Astrocyte (in vitro differentiated cells and primary cell): ENCODE measurements around the gene TIMM44. TPM values are rescaled to one million over a fixed set of nuclear protein-coding genes. Genes with fewer than 3 reads are reported as not detected.

Experiments used
- DNase-seq: peaks from one replicate; pipeline ENCODE4 v3.0.0-alpha.2; 2010; ENCODE audit warnings: low read depth
- FAIRE-seq: peaks from 2 replicates; lab custom pipeline; 2011; peaks lifted over from hg19 to GRCh38; lab: Jason Lieb, UNC
- H2AFZ ChIP-seq: 2 replicates; pipeline ENCODE4 v1.6.0; 2012; ENCODE audit warnings: low read depth, low read length, inconsistent platforms
- H3K27ac ChIP-seq: 2 replicates; pipeline ENCODE4 v1.5.1; 2011; ENCODE audit warnings: low read depth, low read length, inconsistent platforms
- H3K27me3 ChIP-seq: 2 replicates; pipeline ENCODE4 v1.6.0; 2011; ENCODE audit warnings: low read length, inconsistent platforms; ENCODE audit not compliant: insufficient read depth
- H3K36me3 ChIP-seq: 2 replicates; pipeline ENCODE4 v1.5.1; 2011; ENCODE audit warnings: low read length, inconsistent platforms; ENCODE audit not compliant: insufficient read depth
- H3K4me1 ChIP-seq: 2 replicates; pipeline ENCODE4 v1.5.1; 2011; ENCODE audit warnings: low read length, inconsistent platforms; ENCODE audit not compliant: insufficient read depth
- H3K4me2 ChIP-seq: 2 replicates; pipeline ENCODE4 v1.6.0; 2012; ENCODE audit warnings: low read length, inconsistent platforms
- H3K4me3 ChIP-seq: 2 replicates; pipeline ENCODE4 v1.5.1; 2011; ENCODE audit warnings: low read depth, mild to moderate bottlenecking, low read length, inconsistent platforms; ENCODE audit not compliant: insufficient read depth
- H3K79me2 ChIP-seq: 2 replicates; pipeline ENCODE4 v1.6.0; 2012; ENCODE audit warnings: mild to moderate bottlenecking, low read length, inconsistent platforms; ENCODE audit not compliant: insufficient read depth
- H3K9ac ChIP-seq: 2 replicates; pipeline ENCODE4 v1.6.0; 2012; ENCODE audit warnings: mild to moderate bottlenecking, low read length, inconsistent platforms
- H3K9me3 ChIP-seq: 2 replicates; pipeline ENCODE4 v1.5.1; 2012; ENCODE audit warnings: low read depth, mild to moderate bottlenecking, low read length, inconsistent platforms; ENCODE audit not compliant: insufficient read depth
- H4K20me1 ChIP-seq: 2 replicates; pipeline ENCODE4 v1.6.0; 2012; ENCODE audit warnings: low read length, inconsistent platforms; ENCODE audit not compliant: insufficient read depth
- H3K27ac Mint-ChIP-seq: one replicate; pipeline ENCODE4 v1.8.0; 2021; ENCODE audit warnings: mild to moderate bottlenecking, mixed read lengths; ENCODE audit not compliant: unreplicated experiment
- H3K27me3 Mint-ChIP-seq: one replicate; pipeline ENCODE4 v1.8.0; 2021; ENCODE audit warnings: low read depth, mixed read lengths; ENCODE audit not compliant: unreplicated experiment
- H3K36me3 Mint-ChIP-seq: one replicate; pipeline ENCODE4 v1.8.0; 2021; ENCODE audit warnings: low read depth, mixed read lengths; ENCODE audit not compliant: unreplicated experiment
- H3K4me1 Mint-ChIP-seq: one replicate; pipeline ENCODE4 v1.8.0; 2021; ENCODE audit warnings: low read depth, mixed read lengths; ENCODE audit not compliant: unreplicated experiment
- H3K4me3 Mint-ChIP-seq: one replicate; pipeline ENCODE4 v1.8.0; 2021; ENCODE audit warnings: mild to moderate bottlenecking, moderate library complexity, mixed read lengths; ENCODE audit not compliant: unreplicated experiment
- H3K9me3 Mint-ChIP-seq: one replicate; pipeline ENCODE4 v1.8.0; 2021; ENCODE audit warnings: mild to moderate bottlenecking, mixed read lengths; ENCODE audit not compliant: unreplicated experiment
- EZH2 ChIP-seq: IDR thresholded peaks from 2 replicates; pipeline ENCODE4 v1.6.1; 2012; ENCODE audit warnings: mild to moderate bottlenecking, low read length, inconsistent platforms; ENCODE audit not compliant: insufficient read depth
- total RNA-seq: library from RNA; stranded (reverse); gene quantifications from 2 replicates; pipeline ENCODE4 v1.2.1, GENCODE V29; 2021
- TF ChIP-seq, protein P1 (sequence below): IDR thresholded peaks from 2 replicates; pipeline ENCODE4 v1.5.1; 2011; ENCODE audit warnings: low read depth, mild to moderate bottlenecking, inconsistent platforms, low read length, moderate library complexity; ENCODE audit not compliant: insufficient read depth

TIMM44 gene
- total RNA-seq, 1 donor from 2014 or later, result 71.1 TPM

GRCh38 chr19:7905859-7906258, 37.6 kb downstream of the TIMM44 start:
- Histone ChIP-seq H3K9me3 (no peaks in the 10 kb centered on the region), H3K36me3 (no peaks in the 10 kb centered on the region), H3K4me2 (peak overlapping the region; percentile 100), H3K79me2 (peaks cover 45% of the 10 kb centered on the region), H3K27me3 (no peaks in the 10 kb centered on the region), H3K27ac (no peak overlapping the region), H3K9ac (no peak overlapping the region), H4K20me1 (peaks cover 49% of the 10 kb centered on the region), H3K4me3 (no peak overlapping the region), H3K4me1 (peaks cover 21% of the 10 kb centered on the region), H2AFZ (no peak overlapping the region)
- H3K4me1 Mint-ChIP-seq, result peaks cover 5% of the 10 kb centered on the region
- H3K36me3 Mint-ChIP-seq, result no peaks in the 10 kb centered on the region
- H3K27ac Mint-ChIP-seq, result no peak overlapping the region
- peaks cover 2% of the 10 kb centered on the region for H3K9me3 Mint-ChIP-seq
- no peak for FAIRE-seq
- no peak for TF ChIP-seq EZH2
- TF ChIP-seq, protein P1, sequence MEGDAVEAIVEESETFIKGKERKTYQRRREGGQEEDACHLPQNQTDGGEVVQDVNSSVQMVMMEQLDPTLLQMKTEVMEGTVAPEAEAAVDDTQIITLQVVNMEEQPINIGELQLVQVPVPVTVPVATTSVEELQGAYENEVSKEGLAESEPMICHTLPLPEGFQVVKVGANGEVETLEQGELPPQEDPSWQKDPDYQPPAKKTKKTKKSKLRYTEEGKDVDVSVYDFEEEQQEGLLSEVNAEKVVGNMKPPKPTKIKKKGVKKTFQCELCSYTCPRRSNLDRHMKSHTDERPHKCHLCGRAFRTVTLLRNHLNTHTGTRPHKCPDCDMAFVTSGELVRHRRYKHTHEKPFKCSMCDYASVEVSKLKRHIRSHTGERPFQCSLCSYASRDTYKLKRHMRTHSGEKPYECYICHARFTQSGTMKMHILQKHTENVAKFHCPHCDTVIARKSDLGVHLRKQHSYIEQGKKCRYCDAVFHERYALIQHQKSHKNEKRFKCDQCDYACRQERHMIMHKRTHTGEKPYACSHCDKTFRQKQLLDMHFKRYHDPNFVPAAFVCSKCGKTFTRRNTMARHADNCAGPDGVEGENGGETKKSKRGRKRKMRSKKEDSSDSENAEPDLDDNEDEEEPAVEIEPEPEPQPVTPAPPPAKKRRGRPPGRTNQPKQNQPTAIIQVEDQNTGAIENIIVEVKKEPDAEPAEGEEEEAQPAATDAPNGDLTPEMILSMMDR, result no peak
- H3K4me3 Mint-ChIP-seq, result peak overlapping the region; percentile 51
- no peaks in the 10 kb centered on the region for H3K27me3 Mint-ChIP-seq
- no peak for DNase-seq

GRCh38 chr19:7905268-7905667, 38.2 kb downstream of the TIMM44 start:
- Histone ChIP-seq H3K27me3 (no peaks in the 10 kb centered on the region), H3K9ac (peak overlapping the region; percentile 92), H3K27ac (no peak overlapping the region), H4K20me1 (peaks cover 49% of the 10 kb centered on the region), H3K4me2 (peak overlapping the region; percentile 100), H3K9me3 (no peaks in the 10 kb centered on the region), H2AFZ (no peak overlapping the region), H3K4me1 (peaks cover 21% of the 10 kb centered on the region), H3K4me3 (no peak overlapping the region), H3K79me2 (peaks cover 45% of the 10 kb centered on the region), H3K36me3 (no peaks in the 10 kb centered on the region)
- Mint-ChIP-seq H3K4me3 (peak overlapping the region; percentile 87), H3K27me3 (no peaks in the 10 kb centered on the region), H3K27ac (peak overlapping the region; percentile 89), H3K36me3 (peaks cover 3% of the 10 kb centered on the region), H3K4me1 (peaks cover 5% of the 10 kb centered on the region), H3K9me3 (peaks cover 2% of the 10 kb centered on the region)
- no peak for TF ChIP-seq EZH2
- TF ChIP-seq, protein P1, result no peak
- FAIRE-seq (no peak), DNase-seq (no peak)
